Kidney glomerular epithelial cell (primary cell): ENCODE data around the gene GRID2.

Source experiments
- DNase-seq: peaks from one replicate; lab custom pipeline; 2025; lab: John Stamatoyannopoulos, UW

The GRID2 gene

GRCh38 chr4:93409035-93409434, 1105.3 kb downstream of the GRID2 start:
- no peak for DNase-seq

- no peak for DNase-seq
Observed at GRCh38 chr4:93414041-93414550, 1110.3 kb downstream of the GRID2 start.

GRCh38 chr4:93416344-93417128, 1112.8 kb downstream of the GRID2 start:
- no peak for DNase-seq

- no peak for DNase-seq
Observed at GRCh38 chr4:93431371-93431770, 1127.6 kb downstream of the GRID2 start.

GRCh38 chr4:93433840-93434239, 1130.1 kb downstream of the GRID2 start:
- DNase-seq, result no peak

- no peak for DNase-seq
Observed at GRCh38 chr4:93436000-93436626, 1132.3 kb downstream of the GRID2 start.

- no peak for DNase-seq
Observed at GRCh38 chr4:93437991-93438390, 1134.2 kb downstream of the GRID2 start.

- DNase-seq, result no peak
Observed at GRCh38 chr4:93444860-93445259, 1141.1 kb downstream of the GRID2 start.

GRCh38 chr4:93446038-93446437, 1142.3 kb downstream of the GRID2 start:
- no peak for DNase-seq

- no peak for DNase-seq
Observed at GRCh38 chr4:93448691-93449293, 1145.0 kb downstream of the GRID2 start.

GRCh38 chr4:93451954-93452353, 1148.2 kb downstream of the GRID2 start:
- no peak for DNase-seq

GRCh38 chr4:93461541-93461940, 1157.8 kb downstream of the GRID2 start:
- no peak for DNase-seq

GRCh38 chr4:93466446-93466845, 1162.7 kb downstream of the GRID2 start:
- DNase-seq, result no peak

GRCh38 chr4:93467484-93468155, 1163.9 kb downstream of the GRID2 start:
- DNase-seq, result no peak

- no peak for DNase-seq
Observed at GRCh38 chr4:93469560-93469959, 1165.8 kb downstream of the GRID2 start.

- no peak for DNase-seq
Observed at GRCh38 chr4:93475730-93476129, 1172.0 kb downstream of the GRID2 start.

- DNase-seq, result no peak
Observed at GRCh38 chr4:93478805-93479204, 1175.0 kb downstream of the GRID2 start.

GRCh38 chr4:93480452-93480851, 1176.7 kb downstream of the GRID2 start:
- DNase-seq, result no peak

GRCh38 chr4:93495346-93495745, 1191.6 kb downstream of the GRID2 start:
- no peak for DNase-seq

- DNase-seq, result no peak
Observed at GRCh38 chr4:93501244-93501643, 1197.5 kb downstream of the GRID2 start.

GRCh38 chr4:93501946-93502345, 1198.2 kb downstream of the GRID2 start:
- DNase-seq, result no peak

- DNase-seq, result no peak
Observed at GRCh38 chr4:93502991-93503390, 1199.2 kb downstream of the GRID2 start.
